Midbrain (tissue), 1 donor: ENCODE results near the gene TANC1.
"Not testable (repeated sequence)": the region's sequence is repeated elsewhere in the genome, so short reads cannot be mapped to it uniquely, and the experiment has no call there.

ENCODE experiments used
- DNase-seq: peaks from one replicate; lab custom pipeline; 2025; lab: John Stamatoyannopoulos, UW

Gene TANC1

DNA sequence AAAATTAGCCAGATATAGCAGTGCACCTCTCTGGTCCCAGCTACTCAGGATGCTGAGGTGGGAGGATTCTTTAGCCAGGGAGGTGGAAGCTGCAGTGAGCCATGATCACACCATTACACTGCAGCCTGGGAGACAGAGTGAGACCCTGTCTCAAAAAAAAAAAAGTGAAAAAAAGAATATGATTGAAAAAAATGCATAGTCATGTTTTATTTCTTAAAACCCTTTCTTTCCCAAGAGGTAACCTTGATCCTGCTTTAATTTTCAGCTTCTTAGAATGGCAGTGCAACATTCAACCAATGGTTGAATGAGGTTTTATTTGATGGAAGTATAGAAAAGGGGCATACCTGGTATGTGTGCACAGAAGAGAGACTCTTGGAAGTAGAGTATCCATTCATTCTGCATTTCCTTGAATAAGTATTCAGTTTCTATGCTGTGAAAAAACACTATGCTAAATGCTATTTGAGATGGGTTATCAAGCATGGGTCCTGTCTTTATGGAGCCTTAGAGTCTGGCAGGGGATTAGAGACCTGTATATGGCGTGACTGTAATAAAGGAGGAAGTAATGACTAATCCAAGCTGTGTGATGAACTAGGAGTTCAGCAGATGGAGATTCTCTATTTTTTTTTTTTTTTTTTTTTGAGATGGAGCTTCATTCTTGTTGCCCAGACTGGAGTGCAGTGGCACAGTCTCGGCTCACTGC, 171.8 kb downstream of the TANC1 start:
- DNase-seq = no peak

DNA sequence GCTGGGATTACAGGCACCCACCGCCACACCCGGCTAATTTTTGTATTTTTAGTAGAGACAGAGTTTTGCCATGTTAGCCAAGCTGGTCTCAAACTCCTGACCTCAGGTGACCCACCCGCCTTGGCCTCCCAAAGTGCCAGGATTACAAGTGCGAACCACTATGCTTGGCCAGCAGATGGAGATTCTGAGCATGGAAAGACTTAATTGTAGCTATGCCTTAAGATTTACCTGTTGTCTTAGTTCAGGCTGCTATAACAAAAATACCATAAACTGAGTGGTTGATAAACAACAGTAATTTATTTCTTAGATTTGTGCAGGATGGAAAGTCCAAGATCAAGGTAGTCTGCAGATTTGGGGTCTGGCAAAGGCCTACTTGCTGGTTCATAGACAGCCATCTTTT, 172.4 kb downstream of the TANC1 start:
- DNase-seq = not testable (repeated sequence)

DNA sequence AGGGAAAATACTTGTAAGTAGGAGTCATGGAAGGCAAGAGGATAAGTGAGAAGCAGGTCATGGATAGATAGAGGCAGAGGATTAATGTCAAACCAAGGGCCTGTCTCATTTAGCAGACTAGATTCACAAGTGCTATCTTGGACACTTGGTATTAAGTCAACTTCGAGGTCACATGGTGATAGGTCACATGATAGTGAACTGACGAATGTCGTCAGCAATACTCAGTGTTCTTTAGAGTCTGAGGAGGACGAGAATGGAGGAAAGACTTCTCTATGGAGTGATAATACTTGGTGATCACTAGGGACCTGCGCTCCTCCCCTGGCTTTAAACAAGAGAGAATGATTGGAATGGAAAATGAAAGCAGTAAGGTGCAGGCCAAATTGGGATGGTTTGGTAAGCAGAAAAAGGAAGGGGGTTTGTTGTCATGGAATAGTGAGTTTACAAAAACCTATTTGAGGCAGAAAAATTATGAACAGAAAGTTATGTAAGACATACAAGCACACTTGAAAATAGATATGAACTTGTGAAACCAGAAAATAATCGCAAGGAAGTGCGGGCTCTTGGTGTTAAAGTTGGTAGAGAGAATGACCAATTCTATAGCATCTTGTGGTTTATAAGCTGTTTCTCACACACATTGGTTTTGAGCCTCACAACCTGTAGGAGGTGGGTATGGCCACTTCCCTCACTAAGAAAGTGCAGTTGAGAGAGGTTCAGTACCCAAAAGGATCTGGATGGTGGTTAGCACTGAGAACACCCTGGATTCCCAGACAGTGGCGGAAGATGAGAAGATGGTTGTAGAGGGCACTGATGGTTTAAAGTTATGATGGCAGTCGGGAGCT, 176.6 kb downstream of the TANC1 start:
- no peak for DNase-seq

DNA sequence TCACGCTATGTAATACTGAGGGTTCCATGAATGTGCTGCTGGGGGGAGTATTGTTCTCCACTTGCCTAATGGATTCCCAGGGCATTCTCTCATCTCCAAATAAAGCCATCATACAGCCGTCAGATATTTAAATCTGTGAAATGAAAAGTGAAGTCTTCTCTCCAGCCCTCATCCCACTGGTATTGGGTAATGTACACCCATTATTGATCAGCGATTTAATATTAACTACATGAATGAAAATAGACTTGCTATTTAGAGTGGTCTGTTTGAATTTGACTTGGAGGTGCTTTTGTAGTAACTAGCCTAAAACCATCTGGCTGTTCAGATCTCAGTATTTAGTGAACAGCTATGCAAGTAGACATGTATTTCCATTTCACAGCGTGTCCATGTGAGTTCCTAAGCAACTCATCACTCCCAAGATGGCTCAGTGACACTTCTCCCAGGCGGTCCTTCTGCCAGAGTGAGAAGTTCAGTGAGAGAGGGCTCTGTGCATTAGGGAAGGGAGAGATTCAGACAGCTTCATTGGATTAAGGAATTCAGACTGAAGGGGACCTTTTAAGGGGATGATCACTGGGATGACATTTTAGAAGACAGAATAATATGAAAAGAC, 177.4 kb downstream of the TANC1 start:
- DNase-seq = no peak

DNA sequence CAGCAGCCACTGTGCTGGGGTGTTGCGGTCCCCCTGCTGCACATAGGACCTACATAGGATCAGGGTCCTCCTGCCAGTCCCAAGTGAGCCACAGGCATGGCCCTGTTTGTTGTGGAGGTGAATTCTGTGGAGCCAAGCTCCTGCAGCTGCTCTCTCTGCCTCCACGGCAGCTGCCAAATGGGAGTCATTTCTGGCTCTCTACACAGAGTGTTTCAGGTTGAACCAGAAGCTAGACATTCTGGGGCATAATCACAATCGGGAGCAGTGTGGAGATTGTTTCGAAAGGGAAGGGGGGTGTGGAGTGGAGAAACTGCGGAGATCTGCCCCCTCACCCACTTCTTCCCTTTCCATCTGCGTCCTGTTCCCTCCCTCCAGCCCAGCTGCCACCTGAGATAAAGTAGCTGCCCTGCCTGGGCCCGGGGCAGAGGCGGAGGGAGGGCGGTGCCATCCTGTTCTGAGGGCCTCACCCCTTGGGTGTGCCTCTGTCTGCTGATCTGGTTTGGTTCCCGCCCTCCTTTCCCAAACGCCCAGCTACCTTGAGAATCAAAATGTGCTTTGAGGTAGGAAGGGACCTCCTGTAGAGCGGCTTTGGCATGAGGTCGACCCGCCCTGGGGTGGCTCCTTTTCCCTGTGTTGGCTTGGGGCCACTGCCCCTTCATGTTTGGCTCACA, 178.7 kb downstream of the TANC1 start:
- no peak for DNase-seq

DNA sequence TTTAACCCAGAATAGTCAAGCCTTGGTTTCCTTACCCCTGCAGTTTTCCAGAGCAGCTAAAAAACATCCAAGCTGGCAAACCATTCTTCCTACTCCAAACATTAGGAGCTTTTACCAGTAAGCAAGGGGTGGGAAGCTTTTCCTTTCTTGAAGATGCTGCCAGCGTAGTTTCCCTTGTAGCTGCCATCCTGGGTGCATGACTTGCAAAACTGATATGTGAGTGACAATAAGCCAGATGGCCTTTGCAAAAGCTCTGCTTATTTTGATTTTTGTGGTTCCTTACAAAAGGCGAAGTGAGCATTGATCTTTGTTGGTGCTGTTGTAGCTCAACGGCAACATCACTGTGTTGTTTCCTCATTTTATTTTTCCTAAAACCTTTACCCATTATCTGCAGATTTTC, 179.2 kb downstream of the TANC1 start:
- DNase-seq = peak; percentile 16

DNA sequence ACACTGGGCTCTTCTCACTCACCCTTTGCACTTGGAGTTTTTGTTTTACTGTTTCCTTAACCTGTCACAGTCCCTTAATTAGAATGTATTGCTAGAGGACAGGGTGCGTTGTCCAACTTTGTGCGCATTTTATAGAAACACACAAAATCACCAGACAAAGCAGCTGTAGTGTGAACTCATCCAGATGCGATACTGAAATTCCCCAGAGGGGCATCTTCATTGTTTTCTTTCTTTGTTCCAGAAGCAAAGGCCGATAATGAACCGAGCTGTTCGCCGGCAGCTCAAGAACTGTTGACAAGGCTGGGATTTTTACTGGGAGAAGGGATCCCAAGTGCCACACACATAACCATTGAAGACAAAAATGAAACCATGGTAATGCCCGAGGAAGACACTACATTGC, 180.5 kb downstream of the TANC1 start:
- no peak for DNase-seq

DNA sequence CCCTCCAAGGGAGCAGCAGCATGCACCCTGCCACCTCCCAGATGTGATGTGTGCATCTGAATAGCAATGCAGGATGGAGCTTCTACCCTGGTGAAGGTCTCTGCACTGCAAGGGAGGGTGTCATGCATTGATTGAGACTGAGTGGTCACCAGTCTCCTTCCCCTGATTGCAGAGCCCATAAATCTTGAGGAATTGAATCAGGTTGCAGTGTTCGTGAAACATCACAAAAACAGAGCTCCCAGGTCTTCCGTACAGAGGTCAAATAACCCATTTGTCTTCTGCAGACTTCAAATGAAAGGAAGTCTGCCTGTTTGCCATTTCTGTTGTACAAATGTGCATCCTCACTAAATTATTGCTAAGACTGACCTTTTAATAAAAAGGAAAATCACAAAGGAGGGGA, 181.3 kb downstream of the TANC1 start:
- no peak for DNase-seq

DNA sequence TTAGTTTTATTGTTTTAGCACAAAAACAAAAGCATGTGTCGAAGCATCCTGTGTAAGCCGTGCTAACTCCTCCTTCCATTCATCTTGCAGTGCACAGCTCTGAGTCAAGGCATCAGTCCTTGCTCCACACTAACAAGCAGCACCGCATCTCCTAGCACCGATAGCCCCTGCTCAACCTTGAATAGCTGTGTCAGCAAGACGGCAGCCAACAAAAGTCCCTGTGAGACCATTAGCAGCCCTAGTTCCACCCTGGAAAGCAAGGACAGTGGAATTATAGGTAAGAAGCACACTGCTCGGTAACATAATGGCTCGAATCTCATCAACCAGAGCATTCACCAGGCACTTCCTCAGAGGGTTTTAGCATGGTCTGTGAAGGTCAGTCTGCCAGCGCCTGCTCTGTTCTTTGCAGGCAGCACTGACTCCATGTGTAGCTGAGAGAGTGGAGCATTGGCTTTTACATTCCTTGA, 181.9 kb downstream of the TANC1 start:
- no peak for DNase-seq

DNA sequence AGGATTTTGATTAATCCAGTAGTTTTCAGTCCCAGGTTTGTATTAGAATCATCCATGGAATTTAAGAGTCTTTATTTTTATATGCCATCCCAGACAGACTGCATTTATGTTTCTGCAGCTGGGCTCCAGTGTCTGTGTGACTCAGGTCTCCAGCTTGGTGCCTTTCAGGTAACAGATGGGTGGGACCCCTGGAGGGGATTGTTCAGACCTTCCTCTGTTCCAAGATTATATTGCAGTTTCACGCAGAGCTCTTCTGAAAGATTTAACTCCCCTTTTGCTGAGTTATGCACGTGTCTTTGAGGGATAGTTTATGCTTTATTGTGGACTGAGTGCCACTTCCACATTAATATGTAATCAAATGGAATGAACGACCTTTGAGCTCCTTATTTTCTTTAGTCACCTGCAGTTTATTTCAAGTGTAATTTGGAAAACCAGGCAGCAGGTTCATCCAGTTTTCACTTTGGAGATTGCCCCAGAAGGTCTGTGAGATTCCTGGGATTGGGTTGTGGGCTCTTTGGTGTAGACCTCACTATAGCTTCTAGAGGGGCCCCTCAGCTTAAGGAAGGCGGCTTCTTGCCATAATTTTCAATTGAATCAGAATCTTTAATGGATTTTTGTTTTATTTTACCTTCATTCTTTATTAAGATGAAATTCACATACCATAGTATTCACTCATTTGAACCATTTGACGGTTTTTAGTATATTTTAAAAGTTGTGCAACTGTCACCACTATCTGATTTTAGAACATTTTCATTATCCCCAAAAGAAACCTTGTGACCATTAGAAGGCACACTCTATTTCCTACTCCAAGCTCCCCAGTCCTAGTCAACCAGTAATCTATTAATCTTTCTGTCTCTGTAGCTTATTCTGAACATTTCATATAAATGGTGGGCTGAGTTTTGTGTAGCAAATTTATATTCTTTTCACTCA, 183.0 kb downstream of the TANC1 start:
- no peak for DNase-seq

DNA sequence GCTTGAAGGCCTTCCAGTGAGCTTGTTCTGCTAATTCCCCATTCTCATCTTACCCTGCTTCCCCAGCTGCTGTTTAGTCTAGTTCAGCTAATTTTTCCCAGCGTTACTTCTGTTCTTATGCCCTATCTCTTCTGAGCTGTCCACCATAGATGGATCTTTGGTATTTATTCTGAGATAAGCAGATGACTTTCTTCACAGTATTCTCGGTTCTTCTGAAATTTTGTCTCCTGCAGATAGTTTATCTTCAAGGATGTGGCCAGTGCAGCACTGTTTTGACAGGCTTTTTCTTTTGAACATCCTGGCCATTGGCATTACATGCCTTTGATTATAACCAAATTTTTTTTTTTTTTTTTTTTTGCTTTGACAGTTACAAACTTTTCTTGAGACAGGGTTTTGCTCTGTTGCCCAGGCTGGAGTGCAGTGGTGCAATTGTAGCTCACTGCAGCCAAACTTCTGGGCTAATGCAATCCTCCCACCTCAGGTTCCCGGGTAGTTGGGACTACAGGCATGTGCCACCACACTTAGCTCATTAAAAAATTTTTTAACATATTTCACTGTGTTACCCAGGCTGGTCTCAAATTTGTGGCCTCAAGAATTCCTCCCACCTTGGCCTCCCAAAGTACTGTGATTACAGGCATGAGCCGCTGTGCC, 183.8 kb downstream of the TANC1 start:
- no peak for DNase-seq

DNA sequence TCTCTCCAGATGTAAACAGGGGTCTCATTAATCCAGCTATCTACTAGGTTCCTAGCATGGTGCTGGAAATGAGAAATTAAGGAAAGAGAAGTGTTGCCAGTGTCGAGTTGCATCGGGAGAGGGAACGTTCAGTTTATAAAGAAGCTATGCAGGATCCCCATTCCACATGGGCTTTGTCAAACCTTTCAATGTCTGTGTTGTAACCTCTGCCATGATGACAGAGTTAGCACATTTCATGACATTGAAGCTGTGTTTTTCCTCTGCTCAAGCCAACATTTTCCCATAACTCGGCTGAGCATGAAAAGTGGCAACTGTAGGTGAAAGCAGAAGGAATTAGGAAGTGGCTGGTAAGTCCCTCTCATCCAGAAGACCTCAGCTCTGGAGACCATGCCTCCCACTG, 184.6 kb downstream of the TANC1 start:
- no peak for DNase-seq

DNA sequence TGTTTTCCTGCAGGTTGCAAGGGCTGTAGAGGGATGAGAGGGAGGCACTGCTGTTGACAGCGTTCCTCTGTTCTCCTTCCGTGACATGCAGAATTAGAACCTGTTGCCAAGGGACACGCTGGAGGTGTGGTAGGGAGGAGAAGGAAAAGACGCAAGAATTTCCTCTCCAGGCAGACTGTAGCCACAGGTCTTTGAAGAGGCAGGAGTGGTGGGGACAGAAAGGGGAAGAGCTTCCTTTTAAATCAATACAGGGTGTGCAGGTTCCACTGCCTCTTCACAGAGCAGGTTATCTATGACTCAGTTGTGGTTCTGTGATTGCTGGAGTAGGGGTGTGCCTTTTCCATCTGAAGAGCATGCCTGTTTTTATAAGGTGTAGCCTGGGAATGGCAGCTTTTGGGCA, 185.0 kb downstream of the TANC1 start:
- no peak for DNase-seq

DNA sequence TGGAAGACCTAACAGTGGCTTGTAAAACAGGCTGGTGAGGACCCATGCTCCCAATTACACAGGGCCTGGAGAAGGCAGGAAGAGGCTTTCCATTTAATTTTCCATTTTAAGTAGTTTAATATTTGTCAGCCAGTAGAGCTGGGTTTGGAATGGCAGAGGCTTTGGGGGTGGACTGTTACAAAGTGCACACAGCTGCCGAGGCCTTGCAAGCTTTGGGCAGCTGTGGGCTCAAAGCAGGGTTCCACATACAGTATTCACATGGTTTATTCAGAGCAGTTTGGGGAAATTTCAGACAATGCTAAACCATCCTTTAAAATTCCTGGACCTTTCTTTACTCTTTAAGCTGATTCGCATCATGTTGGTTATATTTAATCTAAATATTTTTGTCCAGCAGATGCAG, 185.5 kb downstream of the TANC1 start:
- no peak for DNase-seq

DNA sequence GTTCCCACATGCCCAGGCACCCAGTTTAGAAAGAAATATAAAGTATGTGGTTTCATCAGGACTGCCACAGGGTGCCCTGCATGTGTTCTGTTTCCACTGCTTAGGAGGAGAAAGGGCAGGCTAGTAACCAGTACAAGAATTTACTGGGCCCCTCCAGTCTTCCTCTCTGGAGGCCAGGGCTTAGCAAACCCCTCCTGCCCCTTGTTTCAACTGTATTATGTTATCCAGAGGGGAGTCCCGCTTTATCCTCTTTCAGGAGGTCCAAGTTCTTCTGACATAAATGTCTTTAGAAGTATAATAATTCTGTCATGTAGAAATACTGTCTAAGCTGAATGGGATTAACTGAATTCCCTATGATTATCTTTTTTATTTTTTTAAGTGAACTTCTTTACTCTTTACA, 185.9 kb downstream of the TANC1 start:
- DNase-seq = no peak

DNA sequence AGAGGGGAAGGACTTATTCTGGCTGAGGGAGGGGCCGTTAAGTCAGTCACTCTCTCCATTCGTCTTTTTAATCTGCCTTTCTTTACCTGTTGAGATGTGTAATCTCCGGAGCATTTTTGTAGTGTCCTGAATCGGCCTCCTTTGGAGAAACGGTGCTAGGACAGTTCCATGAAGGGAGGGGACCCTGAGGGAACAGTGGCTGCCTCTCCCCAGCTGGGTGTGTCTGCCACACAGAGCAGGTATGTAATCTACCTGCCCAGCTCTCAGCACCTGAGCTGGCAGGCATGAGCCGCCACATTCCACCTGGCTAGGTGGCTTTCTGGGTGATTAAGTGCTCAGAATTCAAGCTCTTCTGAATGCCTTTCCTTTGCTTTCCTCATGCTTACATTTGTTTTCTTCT, 186.9 kb downstream of the TANC1 start:
- DNase-seq = no peak

DNA sequence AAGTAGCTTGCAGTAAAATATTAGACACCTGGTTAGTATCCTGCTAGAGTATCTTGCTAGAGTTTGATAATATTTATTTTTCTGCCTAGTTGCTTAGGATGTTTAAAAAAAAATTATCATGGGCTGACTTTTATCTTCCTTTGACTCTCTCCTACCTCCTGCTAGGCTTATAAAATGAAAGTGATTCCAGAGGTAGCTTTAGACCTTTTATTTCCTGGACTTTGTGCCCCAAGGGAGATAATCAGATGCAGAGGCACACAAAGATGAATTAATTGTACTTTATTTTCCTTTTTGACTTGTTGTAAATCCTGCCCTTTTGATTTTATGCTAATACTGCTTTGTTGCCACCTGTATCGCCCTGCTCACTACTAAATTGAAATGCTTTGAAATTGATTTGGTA, 187.4 kb downstream of the TANC1 start:
- no peak for DNase-seq

DNA sequence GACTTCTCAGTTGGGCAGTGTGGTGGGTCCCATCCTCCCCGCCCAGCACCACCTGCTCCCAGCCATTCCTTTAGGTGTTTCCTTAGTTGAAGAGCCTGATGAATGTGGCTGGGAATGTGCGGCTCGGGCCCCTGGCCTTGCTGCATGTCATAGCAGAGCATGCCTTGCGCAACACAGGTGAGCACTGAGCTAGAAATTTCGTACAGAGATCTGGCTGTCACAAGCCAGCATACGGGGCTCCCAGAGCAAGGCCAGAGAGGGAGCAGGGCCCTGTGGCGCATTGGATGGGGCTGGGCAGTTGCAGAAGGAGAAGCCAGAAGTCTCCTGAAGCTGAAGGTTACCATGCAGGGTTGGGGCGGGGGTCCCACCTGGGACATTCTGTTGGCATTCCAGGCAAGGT, 188.4 kb downstream of the TANC1 start:
- DNase-seq = no peak

DNA sequence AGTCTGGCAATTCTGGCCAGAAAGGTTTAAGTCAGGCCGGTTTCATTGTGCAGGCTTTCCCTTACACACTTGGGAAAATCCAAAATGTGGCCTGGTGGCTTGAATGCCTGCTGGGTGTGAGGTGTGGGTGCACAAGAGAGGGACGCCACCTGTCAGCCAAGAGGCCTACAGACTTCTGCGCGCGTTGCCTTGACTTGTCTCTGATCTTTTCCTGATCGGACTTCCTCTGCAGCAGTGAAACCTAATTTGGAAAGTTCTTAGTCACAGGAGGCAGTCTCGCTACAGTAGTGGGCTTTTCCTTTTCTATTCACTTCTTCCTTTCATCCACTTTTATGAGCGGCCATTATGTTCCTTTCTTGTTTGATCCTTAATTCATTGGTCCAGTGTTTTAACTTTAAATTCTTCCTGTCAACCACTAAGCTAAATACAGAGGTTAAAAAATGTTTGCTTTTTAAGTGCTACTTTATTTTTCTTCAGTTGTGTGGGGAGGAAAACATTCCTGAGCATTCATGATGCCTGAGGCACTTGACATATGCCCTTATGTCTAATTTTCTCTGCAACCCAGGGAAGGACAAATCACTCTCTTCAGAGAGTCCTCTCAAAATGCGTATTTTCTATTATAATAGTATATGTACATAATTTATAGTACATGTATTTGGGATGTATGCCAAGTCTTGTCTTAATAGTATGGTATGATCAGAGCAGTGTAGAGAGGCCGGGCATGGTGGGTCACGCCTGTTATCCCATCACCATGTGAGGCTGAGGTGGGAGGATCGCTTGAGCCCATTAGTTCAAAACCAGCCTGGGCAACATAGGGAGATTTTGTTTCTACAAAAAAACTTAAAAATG, 189.1 kb downstream of the TANC1 start:
- DNase-seq = no peak

DNA sequence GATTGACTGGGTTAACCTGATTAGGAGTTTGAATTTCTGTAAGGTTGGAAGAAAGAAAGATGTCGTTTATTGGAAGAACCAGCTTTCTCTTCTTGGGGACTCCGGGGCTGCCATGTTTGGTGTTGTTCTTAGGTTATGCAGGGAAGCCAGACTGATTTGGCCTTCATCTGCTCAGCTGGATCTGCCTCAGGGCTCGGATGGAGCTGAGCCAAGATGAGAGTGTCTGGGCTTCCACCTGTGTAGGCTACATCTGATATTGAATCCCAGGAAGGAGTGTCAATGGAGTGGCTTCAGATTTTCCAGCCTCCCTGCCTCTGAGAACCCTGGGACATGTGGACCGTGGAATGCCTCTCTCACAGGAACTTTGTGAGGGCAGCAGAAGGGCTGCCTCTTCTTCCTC, 192.0 kb downstream of the TANC1 start:
- DNase-seq = no peak
